H9 (cell line): ENCODE results near the gene LRP5. TPM values are rescaled to one million over a fixed set of nuclear protein-coding genes. Genes with fewer than 3 reads are reported as not detected.

Experiments
- DNase-seq: peaks from one replicate; pipeline ENCODE4 v3.0.0-alpha.2; 2017
- H2AFZ ChIP-seq: one replicate; pipeline ENCODE4 v1.6.1; 2013; ENCODE audit warnings: mild to moderate bottlenecking, low read length, control low read depth, moderate library complexity
- H2AK5ac ChIP-seq: 2 replicates; pipeline ENCODE4 v1.6.1; 2013; ENCODE audit warnings: low read length, control low read depth, mixed read lengths; ENCODE audit not compliant: insufficient read length
- H2BK120ac ChIP-seq: one replicate; pipeline ENCODE4 v1.6.1; 2013; ENCODE audit warnings: low read depth, mild to moderate bottlenecking, low read length, control low read depth, inconsistent platforms; ENCODE audit not compliant: poor library complexity, severe bottlenecking
- H2BK12ac ChIP-seq: 2 replicates; pipeline ENCODE4 v1.6.1; 2013; ENCODE audit warnings: low read length, control low read depth, mixed read lengths, low read depth; ENCODE audit not compliant: insufficient read length
- H2BK15ac ChIP-seq: 2 replicates; pipeline ENCODE4 v1.6.1; 2013; ENCODE audit warnings: low read depth, low read length, control low read depth
- H2BK20ac ChIP-seq: one replicate; pipeline ENCODE4 v1.6.1; 2013; ENCODE audit warnings: low read depth, mild to moderate bottlenecking, low read length, control low read depth, inconsistent platforms; ENCODE audit not compliant: poor library complexity, severe bottlenecking
- H2BK5ac ChIP-seq: 2 replicates; pipeline ENCODE4 v1.6.1; 2013; ENCODE audit warnings: low read length, control low read depth, mixed read lengths; ENCODE audit not compliant: insufficient read length
- H3K14ac ChIP-seq: 2 replicates; pipeline ENCODE4 v1.6.1; 2013; ENCODE audit warnings: low read length, control low read depth; ENCODE audit not compliant: insufficient read depth
- H3K18ac ChIP-seq: 2 replicates; pipeline ENCODE4 v1.6.1; 2013; ENCODE audit warnings: low read depth, mild to moderate bottlenecking, mixed read lengths, low read length, control low read depth; ENCODE audit not compliant: insufficient read length
- H3K23ac ChIP-seq: 2 replicates; pipeline ENCODE4 v1.6.1; 2013; ENCODE audit warnings: low read length, control low read depth, mixed read lengths, low read depth; ENCODE audit not compliant: insufficient read length
- H3K23me2 ChIP-seq: 2 replicates; pipeline ENCODE4 v1.6.1; 2013; ENCODE audit warnings: low read depth, mild to moderate bottlenecking, mixed read lengths, low read length, control low read depth; ENCODE audit not compliant: insufficient read length, poor library complexity, severe bottlenecking
- H3K27ac ChIP-seq: 2 replicates; pipeline ENCODE4 v1.5.1; 2013; ENCODE audit warnings: low read length, control low read depth, mixed read lengths, low read depth; ENCODE audit not compliant: insufficient read length
- H3K27me3 ChIP-seq: 2 replicates; pipeline ENCODE4 v1.6.1; 2013; ENCODE audit warnings: low read length, control low read depth, inconsistent platforms; ENCODE audit not compliant: insufficient read depth
- H3K4ac ChIP-seq: 2 replicates; pipeline ENCODE4 v1.6.1; 2013; ENCODE audit warnings: low read depth, mild to moderate bottlenecking, control low read depth, inconsistent platforms, low read length, moderate library complexity
- H3K4me1 ChIP-seq: 2 replicates; pipeline ENCODE4 v1.6.1; 2013; ENCODE audit warnings: low read length, control low read depth, inconsistent platforms; ENCODE audit not compliant: insufficient read depth
- H3K4me2 ChIP-seq: 2 replicates; pipeline ENCODE4 v1.6.1; 2013; ENCODE audit warnings: low read length, control low read depth, mixed read lengths; ENCODE audit not compliant: insufficient read length, insufficient read depth
- H3K56ac ChIP-seq: 2 replicates; pipeline ENCODE4 v1.6.1; 2013; ENCODE audit warnings: low read depth, mild to moderate bottlenecking, mixed read lengths, low read length, control low read depth; ENCODE audit not compliant: insufficient read length
- H3K79me1 ChIP-seq: 2 replicates; pipeline ENCODE4 v1.6.1; 2013; ENCODE audit warnings: low read depth, mild to moderate bottlenecking, moderate library complexity, low read length, control low read depth, inconsistent platforms; ENCODE audit not compliant: insufficient read depth, poor library complexity, severe bottlenecking
- H3K79me2 ChIP-seq: 2 replicates; pipeline ENCODE4 v1.6.1; 2013; ENCODE audit warnings: low read length, control low read depth, inconsistent platforms; ENCODE audit not compliant: insufficient read depth
- H3K9ac ChIP-seq: 2 replicates; pipeline ENCODE4 v1.6.1; 2013; ENCODE audit warnings: low read length, control low read depth, mixed read lengths; ENCODE audit not compliant: insufficient read length; ENCODE audit errors: extremely low read depth
- H3K9me3 ChIP-seq: one replicate; pipeline ENCODE4 v1.6.1; 2013; ENCODE audit warnings: low read depth, low read length, inconsistent platforms; ENCODE audit not compliant: control insufficient read depth
- H3T11ph ChIP-seq: one replicate; pipeline ENCODE4 v1.6.1; 2013; ENCODE audit warnings: mild to moderate bottlenecking, low read length, control low read depth, inconsistent platforms
- H4K20me1 ChIP-seq: one replicate; pipeline ENCODE4 v1.6.1; 2013; ENCODE audit not compliant: control insufficient read depth, insufficient read length, insufficient read depth
- H4K5ac ChIP-seq: 2 replicates; pipeline ENCODE4 v1.6.1; 2013; ENCODE audit warnings: low read depth, mild to moderate bottlenecking, mixed read lengths, low read length, control low read depth; ENCODE audit not compliant: insufficient read length
- H4K8ac ChIP-seq: replicated peaks from 2 replicates; pipeline ENCODE4 v1.6.1; 2013; ENCODE audit warnings: low read length, control low read depth, mixed read lengths, low read depth; ENCODE audit not compliant: insufficient read length
- H4K91ac ChIP-seq: 2 replicates; pipeline ENCODE4 v1.6.1; 2013; ENCODE audit warnings: low read depth, mild to moderate bottlenecking, moderate library complexity, mixed read lengths, low read length, control low read depth; ENCODE audit not compliant: insufficient read length
- H3K27ac Mint-ChIP-seq, 3 experiments: 2 replicates in 2 of 3; 3 replicates in 1 of 3; pipeline ENCODE4 v1.8.0; 2020 to 2021; ENCODE audit warnings: mixed read lengths in 3 of 3, mild to moderate bottlenecking in 1 of 3, moderate library complexity in 1 of 3
- H3K27me3 Mint-ChIP-seq: 2 replicates; pipeline ENCODE4 v1.8.0; 2021; ENCODE audit warnings: low read depth, mild to moderate bottlenecking, moderate library complexity, mixed read lengths
- H3K36me3 Mint-ChIP-seq, 3 experiments: 2 replicates in 2 of 3; 3 replicates in 1 of 3; pipeline ENCODE4 v1.8.0; 2020 to 2021; ENCODE audit warnings: low read depth in 3 of 3, mixed read lengths in 3 of 3; ENCODE audit not compliant: insufficient read depth in 1 of 3
- H3K4me1 Mint-ChIP-seq, 2 experiments: 2 replicates each; pipeline ENCODE4 v1.8.0; 2020; ENCODE audit warnings: mixed read lengths in 2 of 2
- H3K4me3 Mint-ChIP-seq, 2 experiments: 2 replicates in 1 of 2; 3 replicates in 1 of 2; pipeline ENCODE4 v1.8.0; 2020 to 2021; ENCODE audit warnings: mild to moderate bottlenecking in 2 of 2, mixed read lengths in 2 of 2, moderate library complexity in 1 of 2
- H3K9me3 Mint-ChIP-seq, 2 experiments: 2 replicates in 1 of 2; 3 replicates in 1 of 2; pipeline ENCODE4 v1.8.0; 2020; ENCODE audit warnings: mild to moderate bottlenecking in 2 of 2, mixed read lengths in 2 of 2, moderate library complexity in 1 of 2
- CTCF ChIP-seq: fragments of 200-600 bp; sonication (generic); conservative IDR thresholded peaks from 3 replicates; pipeline ENCODE4 v1.8.0; 2021; ENCODE audit warnings: antibody characterized with exemption, mild to moderate bottlenecking
- WGBS: extraction: QIAGEN DNeasy Blood & Tissue Kit; methylation state at CpG from one replicate; pipeline ENCODE4 v1.1.7; 2013; ENCODE audit warnings: missing lambda C conversion rate, low lambda C conversion rate, mixed read lengths; ENCODE audit not compliant: insufficient read length; ENCODE audit errors: extremely low coverage; 5-methylcytosine and 5-hydroxymethylcytosine counted together
- total RNA-seq: library from RNA; stranded (reverse); gene quantifications from 2 replicates; pipeline ENCODE4 v1.2.1, GENCODE V29; 2021

Gene LRP5
- total RNA-seq, 1 experiment from 2014 or later, result 38.4 TPM

GRCh38 chr11:68488623-68489022 lies 176.2 kb downstream of the LRP5 start:
- Mint-ChIP-seq H3K9me3 (peaks cover 5 to 12% of the 10 kb centered on the region in 2 experiments; a peak in 4 of 5 replicates), H3K27ac (peak overlapping the region; percentile 5 to 83 (median 76); a peak in 2 of 7 replicates), H3K4me3 (no peak overlapping the region), H3K36me3 (peaks cover 9 to 24% (median 14%) of the 10 kb centered on the region in 3 experiments), H3K27me3 (no peaks in the 10 kb centered on the region), H3K4me1 (peaks cover 23 to 30% of the 10 kb centered on the region in 2 experiments)
- no peak overlapping the region for H4K5ac ChIP-seq
- no peak overlapping the region for H4K91ac ChIP-seq
- H3K9me3 ChIP-seq, result no peaks in the 10 kb centered on the region
- no peak overlapping the region for H2BK20ac ChIP-seq
- H3K27ac ChIP-seq, result no peak overlapping the region
- H3K27me3 ChIP-seq, result no peaks in the 10 kb centered on the region
- H4K20me1 ChIP-seq, result no peaks in the 10 kb centered on the region
- no peak overlapping the region for H3K56ac ChIP-seq
- H3K4me1 ChIP-seq, result peaks cover 2% of the 10 kb centered on the region; the same call in 1 of the 2 replicates
- no peak for DNase-seq
- H3K4me2 ChIP-seq, result no peak overlapping the region
- H3K18ac ChIP-seq, result no peak overlapping the region
- H4K8ac ChIP-seq, result no peak overlapping the region
- no peak overlapping the region for H2BK5ac ChIP-seq
- no peak overlapping the region for H3K23ac ChIP-seq
- H3K23me2 ChIP-seq, result no peaks in the 10 kb centered on the region
- H2BK12ac ChIP-seq, result no peak overlapping the region
- no peak overlapping the region for H3T11ph ChIP-seq
- H2AFZ ChIP-seq, result no peak overlapping the region
- no peak overlapping the region for H3K9ac ChIP-seq
- no peak overlapping the region for H2BK15ac ChIP-seq
- H3K79me1 ChIP-seq, result peaks cover 10% of the 10 kb centered on the region
- no peak overlapping the region for H2AK5ac ChIP-seq
- no peak overlapping the region for H2BK120ac ChIP-seq
- no CpG with 5 or more reads among the region's 1 CpG for WGBS
- H3K79me2 ChIP-seq, result peaks cover 62% of the 10 kb centered on the region
- H3K14ac ChIP-seq, result no peak overlapping the region
- no peak for TF ChIP-seq CTCF
- H3K4ac ChIP-seq, result no peak overlapping the region
